Liver (tissue), 9 donors: ENCODE measurements around the gene PACS1. TPM values are rescaled to one million over a fixed set of nuclear protein-coding genes. Genes with fewer than 3 reads are reported as not detected.

Experiments
- DNase-seq: peaks from one replicate; pipeline ENCODE4 v3.0.0-alpha.2; 2017; ENCODE audit warnings: low spot score
- H3K27ac ChIP-seq, 2 donors: one replicate each; pipeline ENCODE4 v1.7.0; 2013; ENCODE audit warnings: inconsistent platforms in 2 of 2, low read length in 2 of 2, control low read depth in 1 of 2, low read depth in 1 of 2, mild to moderate bottlenecking in 1 of 2
- H3K27me3 ChIP-seq, 4 donors: one replicate each; pipeline versions ENCODE4 v1.6.1 to v1.7.0; 2013; ENCODE audit warnings: low read length in 3 of 4, inconsistent platforms in 1 of 4, mild to moderate bottlenecking in 1 of 4, moderate library complexity in 1 of 4; ENCODE audit not compliant: control insufficient read depth in 4 of 4, insufficient read depth in 4 of 4
- H3K36me3 ChIP-seq, 4 donors: one replicate each; pipeline versions ENCODE4 v1.6.1 to v1.7.0; 2013; ENCODE audit warnings: low read length in 3 of 4, mild to moderate bottlenecking in 3 of 4, low read depth in 1 of 4, moderate library complexity in 1 of 4; ENCODE audit not compliant: control insufficient read depth in 4 of 4, insufficient read depth in 3 of 4
- H3K4me1 ChIP-seq, 4 donors: one replicate each; pipeline versions ENCODE4 v1.6.1 to v1.7.0; 2013; ENCODE audit warnings: low read length in 3 of 4, mild to moderate bottlenecking in 3 of 4, moderate library complexity in 1 of 4; ENCODE audit not compliant: control insufficient read depth in 4 of 4, insufficient read depth in 4 of 4
- H3K4me3 ChIP-seq, 3 donors: one replicate each; pipeline versions ENCODE4 v1.6.1 to v1.7.0; 2013; ENCODE audit warnings: low read length in 3 of 3, control low read depth in 1 of 3, low read depth in 1 of 3, mild to moderate bottlenecking in 1 of 3
- H3K9ac ChIP-seq, 2 donors: one replicate each; pipeline ENCODE4 v1.7.0; 2013; ENCODE audit warnings: low read length in 2 of 2, mild to moderate bottlenecking in 2 of 2, moderate library complexity in 2 of 2, control low read depth in 1 of 2, low read depth in 1 of 2
- H3K9me3 ChIP-seq, 4 donors: one replicate each; pipeline versions ENCODE4 v1.6.1 to v1.7.0; 2013; ENCODE audit warnings: low read length in 3 of 4; ENCODE audit not compliant: control insufficient read depth in 4 of 4
- GABPA ChIP-seq, 2 donors: IDR thresholded peaks in 1 of 2; conservative IDR thresholded peaks in 1 of 2; 2 replicates each; pipeline ENCODE4 v1.6.1; 2016; ENCODE audit warnings: antibody characterized with exemption in 2 of 2, mild to moderate bottlenecking in 1 of 2, moderate library complexity in 1 of 2
- HNF4A ChIP-seq, 2 donors: conservative IDR thresholded peaks; 2 replicates each; pipeline ENCODE4 v1.6.1; 2016; ENCODE audit warnings: antibody characterized with exemption in 2 of 2, mild to moderate bottlenecking in 2 of 2
- HNF4G ChIP-seq: IDR thresholded peaks from 2 replicates; pipeline ENCODE4 v1.6.1; 2016; ENCODE audit warnings: antibody characterized with exemption
- RAD21 ChIP-seq, 2 donors: IDR thresholded peaks; 2 replicates each; pipeline ENCODE4 v1.6.1; 2016; ENCODE audit warnings: antibody characterized with exemption in 2 of 2, mild to moderate bottlenecking in 2 of 2
- RXRA ChIP-seq, 2 donors: IDR thresholded peaks; 2 replicates each; pipeline ENCODE4 v1.6.1; 2017 to 2018; ENCODE audit warnings: antibody characterized with exemption in 2 of 2, mild to moderate bottlenecking in 1 of 2
- TAF1 ChIP-seq: conservative IDR thresholded peaks from 2 replicates; pipeline ENCODE4 v1.6.1; 2016; ENCODE audit warnings: antibody characterized with exemption, mild to moderate bottlenecking
- YY1 ChIP-seq: IDR thresholded peaks from 2 replicates; pipeline ENCODE4 v1.6.1; 2016; ENCODE audit warnings: antibody characterized with exemption, mild to moderate bottlenecking
- WGBS: extraction: QIAGEN DNeasy Blood & Tissue Kit; methylation state at CpG from one replicate; pipeline ENCODE4 v1.1.7; 2013; 5-methylcytosine and 5-hydroxymethylcytosine counted together
- polyA plus RNA-seq, 2 donors: library from polyadenylated mRNA; stranded (reverse) in 1 of 2; unstranded in 1 of 2; fragments of 200-250 nt in 1 of 2; fragments of >200 nt in 1 of 2; fragmentation: Nextera tagmentation in 1 of 2; extraction: Ambion mirVana in 1 of 2; gene quantifications; one replicate each; pipeline versions ENCODE4 v1.2.1 to v1.2.3, GENCODE V29; 2013 to 2015
- total RNA-seq, 2 donors: library from RNA; depleted of rRNA; stranded (reverse); fragments of >200 nt; gene quantifications; one replicate each; pipeline ENCODE4 v1.2.3, GENCODE V29; 2014
- TF ChIP-seq, protein P1 (sequence below): IDR thresholded peaks from 2 replicates; pipeline ENCODE4 v1.6.1; 2016; ENCODE audit warnings: antibody characterized with exemption, mild to moderate bottlenecking
- TF ChIP-seq, protein P2 (sequence below): IDR thresholded peaks from 2 replicates; pipeline ENCODE4 v1.6.1; 2016; ENCODE audit warnings: antibody characterized with exemption
- TF ChIP-seq, protein P3 (sequence below): IDR thresholded peaks from 2 replicates; pipeline ENCODE4 v1.6.1; 2016; ENCODE audit warnings: antibody characterized with exemption
- TF ChIP-seq, protein P4 (sequence below): fragments of 150-350 bp; IDR thresholded peaks from 2 replicates; pipeline ENCODE4 v1.5.1; 2017; ENCODE audit warnings: improper control_type of control experiment, low read depth, low read length; ENCODE audit not compliant: missing input control
- donor health status: healthy.
- donor health status: healthy.
- donor health status: healthy.
- donor health status: healthy.
- donor health status: healthy.

PACS1 gene
- total and polyA plus RNA-seq, 4 donors: 2.7 to 9.1 (median 7.3) TPM

DNA sequence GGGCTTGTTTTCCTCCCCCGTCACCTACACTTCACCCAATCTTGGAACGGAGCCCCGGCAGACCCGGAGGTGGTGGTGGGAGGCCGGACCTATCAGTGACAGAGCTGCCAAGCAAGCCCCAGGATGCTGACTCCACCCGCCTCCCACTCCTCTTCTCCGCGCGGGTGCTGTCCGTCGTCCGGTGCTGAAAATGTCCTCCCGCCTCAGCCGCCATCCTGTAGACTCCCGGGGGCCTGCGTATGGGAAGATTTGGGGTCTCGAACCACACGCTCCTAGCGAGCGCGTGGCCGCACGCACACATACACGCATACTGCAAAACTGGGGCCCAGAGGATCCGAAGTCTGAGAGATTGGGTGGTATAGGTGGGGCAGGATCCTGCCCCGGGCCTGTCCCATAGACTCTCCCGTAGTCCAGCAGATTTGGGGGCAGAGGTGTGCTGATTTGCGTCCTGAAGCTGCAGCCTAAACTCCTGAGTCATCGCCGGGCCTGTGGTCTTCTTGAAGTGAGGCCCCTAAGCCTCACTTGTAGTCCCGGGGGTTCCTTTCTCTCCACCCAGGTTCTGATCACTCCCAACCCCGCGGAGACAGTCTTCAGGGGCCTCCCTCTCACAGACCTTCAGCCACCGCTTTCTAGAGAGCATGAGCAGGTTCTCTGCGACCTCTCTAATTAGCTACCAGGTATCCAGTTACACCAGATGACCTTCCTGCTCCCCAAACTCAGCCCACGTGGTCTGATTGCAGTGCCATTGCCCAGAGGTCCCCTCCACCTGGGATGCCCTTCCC, 219.7 kb downstream of the PACS1 start:
- Histone ChIP-seq H3K4me3 (peak overlapping the region; percentile 44 to 88 (median 81)), H3K27ac (peak overlapping the region; percentile 96), H3K36me3 (peaks cover 0 to 2% (median 0%) of the 10 kb centered on the region in 4 donors), H3K27me3 (peaks cover 0 to 5% (median 0%) of the 10 kb centered on the region in 4 donors), H3K9ac (peak overlapping the region; percentile 64 to 78), H3K9me3 (no peaks in the 10 kb centered on the region), H3K4me1 (peaks cover 19 to 49% (median 39%) of the 10 kb centered on the region in 4 donors)
- WGBS: 13% methylated on average over 36 of the region's 36 CpGs
- peak; percentile 74 for DNase-seq
- TF ChIP-seq, protein P1, sequence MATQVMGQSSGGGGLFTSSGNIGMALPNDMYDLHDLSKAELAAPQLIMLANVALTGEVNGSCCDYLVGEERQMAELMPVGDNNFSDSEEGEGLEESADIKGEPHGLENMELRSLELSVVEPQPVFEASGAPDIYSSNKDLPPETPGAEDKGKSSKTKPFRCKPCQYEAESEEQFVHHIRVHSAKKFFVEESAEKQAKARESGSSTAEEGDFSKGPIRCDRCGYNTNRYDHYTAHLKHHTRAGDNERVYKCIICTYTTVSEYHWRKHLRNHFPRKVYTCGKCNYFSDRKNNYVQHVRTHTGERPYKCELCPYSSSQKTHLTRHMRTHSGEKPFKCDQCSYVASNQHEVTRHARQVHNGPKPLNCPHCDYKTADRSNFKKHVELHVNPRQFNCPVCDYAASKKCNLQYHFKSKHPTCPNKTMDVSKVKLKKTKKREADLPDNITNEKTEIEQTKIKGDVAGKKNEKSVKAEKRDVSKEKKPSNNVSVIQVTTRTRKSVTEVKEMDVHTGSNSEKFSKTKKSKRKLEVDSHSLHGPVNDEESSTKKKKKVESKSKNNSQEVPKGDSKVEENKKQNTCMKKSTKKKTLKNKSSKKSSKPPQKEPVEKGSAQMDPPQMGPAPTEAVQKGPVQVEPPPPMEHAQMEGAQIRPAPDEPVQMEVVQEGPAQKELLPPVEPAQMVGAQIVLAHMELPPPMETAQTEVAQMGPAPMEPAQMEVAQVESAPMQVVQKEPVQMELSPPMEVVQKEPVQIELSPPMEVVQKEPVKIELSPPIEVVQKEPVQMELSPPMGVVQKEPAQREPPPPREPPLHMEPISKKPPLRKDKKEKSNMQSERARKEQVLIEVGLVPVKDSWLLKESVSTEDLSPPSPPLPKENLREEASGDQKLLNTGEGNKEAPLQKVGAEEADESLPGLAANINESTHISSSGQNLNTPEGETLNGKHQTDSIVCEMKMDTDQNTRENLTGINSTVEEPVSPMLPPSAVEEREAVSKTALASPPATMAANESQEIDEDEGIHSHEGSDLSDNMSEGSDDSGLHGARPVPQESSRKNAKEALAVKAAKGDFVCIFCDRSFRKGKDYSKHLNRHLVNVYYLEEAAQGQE: peak; percentile 100
- TF ChIP-seq HNF4A (conservative IDR thresholded peaks at IDR 0.05): peak in 1 of 2 donors; percentile 0
- TF ChIP-seq HNF4G: no peak

- peaks cover 0 to 5% (median 0%) of the 10 kb centered on the region in 4 donors for H3K27me3 ChIP-seq
- TF ChIP-seq, protein P2, sequence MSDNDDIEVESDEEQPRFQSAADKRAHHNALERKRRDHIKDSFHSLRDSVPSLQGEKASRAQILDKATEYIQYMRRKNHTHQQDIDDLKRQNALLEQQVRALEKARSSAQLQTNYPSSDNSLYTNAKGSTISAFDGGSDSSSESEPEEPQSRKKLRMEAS: no peak
- TF ChIP-seq RXRA (IDR thresholded peaks at IDR 0.05): no peak
- TF ChIP-seq TAF1: no peak
- no peak for TF ChIP-seq YY1
- TF ChIP-seq, protein P3, sequence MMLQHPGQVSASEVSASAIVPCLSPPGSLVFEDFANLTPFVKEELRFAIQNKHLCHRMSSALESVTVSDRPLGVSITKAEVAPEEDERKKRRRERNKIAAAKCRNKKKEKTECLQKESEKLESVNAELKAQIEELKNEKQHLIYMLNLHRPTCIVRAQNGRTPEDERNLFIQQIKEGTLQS: no peak
- no peak for TF ChIP-seq RAD21 (IDR thresholded peaks at IDR 0.05)
- TF ChIP-seq, protein P4, sequence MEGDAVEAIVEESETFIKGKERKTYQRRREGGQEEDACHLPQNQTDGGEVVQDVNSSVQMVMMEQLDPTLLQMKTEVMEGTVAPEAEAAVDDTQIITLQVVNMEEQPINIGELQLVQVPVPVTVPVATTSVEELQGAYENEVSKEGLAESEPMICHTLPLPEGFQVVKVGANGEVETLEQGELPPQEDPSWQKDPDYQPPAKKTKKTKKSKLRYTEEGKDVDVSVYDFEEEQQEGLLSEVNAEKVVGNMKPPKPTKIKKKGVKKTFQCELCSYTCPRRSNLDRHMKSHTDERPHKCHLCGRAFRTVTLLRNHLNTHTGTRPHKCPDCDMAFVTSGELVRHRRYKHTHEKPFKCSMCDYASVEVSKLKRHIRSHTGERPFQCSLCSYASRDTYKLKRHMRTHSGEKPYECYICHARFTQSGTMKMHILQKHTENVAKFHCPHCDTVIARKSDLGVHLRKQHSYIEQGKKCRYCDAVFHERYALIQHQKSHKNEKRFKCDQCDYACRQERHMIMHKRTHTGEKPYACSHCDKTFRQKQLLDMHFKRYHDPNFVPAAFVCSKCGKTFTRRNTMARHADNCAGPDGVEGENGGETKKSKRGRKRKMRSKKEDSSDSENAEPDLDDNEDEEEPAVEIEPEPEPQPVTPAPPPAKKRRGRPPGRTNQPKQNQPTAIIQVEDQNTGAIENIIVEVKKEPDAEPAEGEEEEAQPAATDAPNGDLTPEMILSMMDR: no peak
- TF ChIP-seq, protein P1: no peak
- TF ChIP-seq GABPA (IDR thresholded peaks at IDR 0.05 in 1 of 2, conservative IDR thresholded peaks at IDR 0.05 in 1 of 2): no peak
- H3K36me3 ChIP-seq: no peaks in the 10 kb centered on the region
- H3K27ac ChIP-seq: no peak overlapping the region
- DNase-seq: no peak
- no peak overlapping the region for H3K9ac ChIP-seq
- no peaks in the 10 kb centered on the region for H3K9me3 ChIP-seq
- no peak overlapping the region for H3K4me3 ChIP-seq
- 77% methylated on average over 2 of the region's 2 CpGs for WGBS
- H3K4me1 ChIP-seq: peaks cover 19 to 45% (median 36%) of the 10 kb centered on the region in 4 donors
Measured at GRCh38 chr11:66290330-66290621, 220.2 kb downstream of the PACS1 start.
